ENCODE data around the gene STUB1. TPM values are rescaled to one million over a fixed set of nuclear protein-coding genes. Genes with fewer than 3 reads are reported as not detected.

STUB1 gene
- total RNA-seq, 1 donor from 2014 or later, result 81.6 TPM

GRCh38 chr16:662095-662494, 18.1 kb upstream of the STUB1 start:
- intact Hi-C loops (cut with micrococcal nuclease), result loop anchor here (10.0 kb wide), 1 partner anchor 277 kb away; the partner anchor contains the start of gene PGAP6

DNA sequence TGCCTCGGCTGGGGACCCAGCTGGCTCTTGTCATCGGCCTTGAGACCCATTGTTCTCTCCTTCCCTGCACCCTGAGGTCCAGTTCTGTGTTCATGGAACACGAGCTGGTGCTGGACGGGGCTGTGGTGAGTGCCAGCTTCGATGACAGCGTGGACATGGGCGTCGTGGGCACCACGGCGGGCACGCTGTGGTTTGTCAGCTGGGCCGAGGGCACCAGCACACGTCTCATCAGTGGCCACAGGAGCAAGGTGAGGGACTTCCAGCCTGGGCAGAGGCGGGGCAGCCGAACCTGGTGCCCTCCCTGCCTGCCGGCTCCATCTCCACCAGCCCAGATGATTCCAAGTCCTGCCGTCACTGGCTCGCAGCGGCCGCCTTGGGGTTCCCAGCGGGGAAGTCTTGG, 17.6 kb upstream of the STUB1 start:
- intact Hi-C loops (cut with micrococcal nuclease), result loop anchor here (10.0 kb wide), 1 partner anchor 278 kb away; the partner anchor contains the start of gene PGAP6

- intact Hi-C loops (cut with micrococcal nuclease), result loop anchor here (5.0 to 10.0 kb wide), 2 partner anchors 139 to 282 kb away; partner anchors contain the start of genes CAPN15 and PGAP6
Observed at GRCh38 chr16:666572-666971, 13.6 kb upstream of the STUB1 start.

DNA sequence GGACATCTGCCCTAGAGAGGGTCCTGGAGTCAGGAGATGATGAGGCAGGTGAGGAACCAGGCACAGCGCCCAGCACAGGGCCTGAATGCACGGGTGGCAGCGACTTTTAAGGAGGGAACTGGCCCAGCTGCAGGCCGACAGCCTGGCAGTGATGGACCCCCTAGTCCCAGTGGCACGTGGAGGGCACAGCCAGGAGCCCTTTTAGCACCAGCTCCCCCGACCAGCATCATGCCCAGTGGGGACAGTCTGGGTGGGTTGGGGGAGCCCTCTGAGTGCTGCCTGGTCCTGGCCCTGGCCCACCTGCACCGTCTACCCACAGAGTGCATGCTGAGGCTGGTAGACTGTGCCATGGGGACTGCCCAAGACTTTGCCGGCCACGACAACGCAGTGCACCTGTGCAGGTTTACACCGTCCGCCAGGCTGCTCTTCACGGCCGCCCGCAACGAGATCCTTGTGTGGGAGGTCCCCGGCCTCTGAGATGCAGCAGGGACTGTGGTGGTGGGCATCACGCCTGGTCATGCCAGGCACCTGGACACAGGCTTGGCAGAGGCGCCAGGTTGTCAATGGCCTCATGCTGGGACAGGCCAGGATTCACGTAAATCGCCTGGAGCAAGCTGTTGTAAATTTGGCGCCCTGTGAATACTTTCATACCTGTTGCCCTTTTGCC, 13.0 kb upstream of the STUB1 start:
- intact Hi-C loops (cut with micrococcal nuclease), result loop anchor here (5.0 to 10.0 kb wide), 2 partner anchors 140 to 282 kb away; partner anchors contain the start of genes CAPN15 and PGAP6

DNA sequence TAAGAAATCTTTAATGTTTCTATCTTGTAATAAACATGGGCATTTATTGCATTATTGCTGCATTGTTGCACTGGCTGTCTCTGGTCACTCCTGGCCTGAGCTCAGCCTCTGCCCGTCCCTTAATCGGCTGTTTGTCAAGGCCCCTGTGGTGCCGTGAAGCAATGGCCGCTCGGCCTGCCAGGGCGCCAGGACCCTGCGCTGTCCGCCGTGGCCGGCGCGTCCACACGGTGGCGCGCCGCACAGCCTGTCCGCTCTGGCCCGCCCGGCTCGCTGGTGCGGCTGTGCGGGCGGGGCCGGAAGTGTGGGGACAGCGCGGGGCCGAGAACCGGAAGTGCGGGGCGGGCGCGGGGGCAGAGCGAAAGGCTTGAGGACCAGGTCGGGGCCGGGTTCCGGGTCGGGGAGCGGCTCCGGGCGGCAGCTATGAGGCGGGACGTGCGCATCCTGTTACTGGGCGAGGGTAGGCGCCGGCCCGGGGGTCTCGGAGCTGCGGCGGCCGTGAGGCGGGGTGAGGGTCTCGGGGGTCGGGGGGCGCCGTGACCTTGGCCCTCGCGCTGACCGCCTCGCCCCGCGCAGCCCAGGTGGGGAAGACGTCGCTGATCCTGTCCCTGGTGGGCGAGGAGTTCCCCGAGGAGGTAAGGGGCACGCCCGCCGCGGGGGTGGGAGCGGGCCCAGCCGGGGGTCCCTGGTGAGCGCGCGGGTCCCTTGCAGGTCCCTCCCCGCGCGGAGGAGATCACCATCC, 12.3 kb upstream of the STUB1 start, which contains the start of gene RHOT2:
RHOT2 (plus strand) TSS at position 353 of the 739 bp plus-strand sequence; CDS start at position 421, 68 bp downstream.
- intact Hi-C loops (cut with micrococcal nuclease), result loop anchor here (1.0 to 10.0 kb wide), 6 partner anchors 11 to 283 kb away; partner anchors contain the start of genes CAPN15, JMJD8, PGAP6 and WDR90

GRCh38 chr16:668519-669171, 11.6 kb upstream of the STUB1 start:
- intact Hi-C loops (cut with micrococcal nuclease), result loop anchor here (1.0 to 10.0 kb wide), 6 partner anchors 11 to 284 kb away; partner anchors contain the start of genes CAPN15, JMJD8, PGAP6 and WDR90

DNA sequence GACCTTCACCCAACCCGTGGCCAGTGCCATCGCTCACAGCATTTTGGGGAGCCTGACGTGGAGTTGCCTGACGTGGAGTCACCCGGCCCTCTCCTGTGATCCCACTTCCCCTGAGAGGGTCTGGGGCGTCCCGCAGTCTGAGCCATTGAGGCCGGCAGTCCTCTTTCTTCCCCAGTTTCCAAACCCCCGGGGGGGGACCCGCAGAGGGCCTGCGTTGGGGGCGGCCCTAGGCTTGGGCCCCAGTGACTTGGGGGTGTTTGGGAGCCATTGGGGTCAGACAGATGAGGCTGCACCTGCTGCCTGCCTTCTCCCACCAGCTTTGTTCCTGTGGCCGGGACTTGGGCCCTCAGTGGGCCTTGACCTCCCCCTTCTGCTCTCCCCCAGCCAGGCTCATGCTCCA, 10.5 kb upstream of the STUB1 start:
- intact Hi-C loops (cut with micrococcal nuclease), result loop anchor here (5.0 to 10.0 kb wide), 2 partner anchors 142 to 285 kb away; partner anchors contain the start of genes CAPN15 and PGAP6

DNA sequence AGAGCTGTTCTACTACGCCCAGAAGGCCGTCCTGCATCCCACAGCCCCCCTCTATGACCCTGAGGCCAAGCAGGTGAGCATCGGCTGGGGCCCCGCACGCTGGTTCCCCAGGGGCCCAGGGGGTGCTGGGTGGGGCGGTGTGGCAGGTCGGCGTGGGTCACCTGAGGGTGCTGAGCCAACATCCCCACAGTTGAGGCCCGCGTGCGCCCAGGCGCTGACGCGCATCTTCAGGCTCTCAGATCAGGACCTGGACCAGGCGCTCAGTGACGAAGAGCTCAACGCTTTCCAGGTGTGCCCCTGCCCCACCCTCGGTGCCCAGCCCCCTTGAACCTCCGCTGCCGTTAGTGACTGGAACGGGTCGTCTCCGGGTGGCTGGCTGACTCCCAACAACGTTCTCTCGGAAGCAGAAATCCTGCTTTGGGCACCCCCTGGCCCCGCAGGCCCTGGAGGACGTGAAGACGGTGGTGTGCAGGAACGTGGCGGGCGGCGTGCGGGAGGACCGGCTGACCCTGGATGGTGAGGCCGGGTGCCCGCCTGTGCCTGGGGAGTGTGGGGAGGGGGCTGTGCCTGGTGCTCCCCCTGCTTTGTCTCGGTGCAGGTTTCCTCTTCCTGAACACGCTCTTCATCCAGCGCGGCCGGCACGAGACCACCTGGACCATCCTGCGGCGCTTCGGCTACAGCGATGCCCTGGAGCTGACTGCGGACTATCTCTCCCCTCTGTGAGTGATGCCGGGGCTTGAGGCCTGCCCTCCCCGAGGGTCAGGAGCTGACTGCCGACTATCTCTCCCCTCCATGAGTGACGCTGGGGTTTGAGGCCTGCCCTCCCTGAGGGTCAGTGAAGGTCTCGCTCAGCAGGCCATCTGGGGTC, 9.5 kb upstream of the STUB1 start:
- intact Hi-C loops (cut with micrococcal nuclease), result no loop called here

DNA sequence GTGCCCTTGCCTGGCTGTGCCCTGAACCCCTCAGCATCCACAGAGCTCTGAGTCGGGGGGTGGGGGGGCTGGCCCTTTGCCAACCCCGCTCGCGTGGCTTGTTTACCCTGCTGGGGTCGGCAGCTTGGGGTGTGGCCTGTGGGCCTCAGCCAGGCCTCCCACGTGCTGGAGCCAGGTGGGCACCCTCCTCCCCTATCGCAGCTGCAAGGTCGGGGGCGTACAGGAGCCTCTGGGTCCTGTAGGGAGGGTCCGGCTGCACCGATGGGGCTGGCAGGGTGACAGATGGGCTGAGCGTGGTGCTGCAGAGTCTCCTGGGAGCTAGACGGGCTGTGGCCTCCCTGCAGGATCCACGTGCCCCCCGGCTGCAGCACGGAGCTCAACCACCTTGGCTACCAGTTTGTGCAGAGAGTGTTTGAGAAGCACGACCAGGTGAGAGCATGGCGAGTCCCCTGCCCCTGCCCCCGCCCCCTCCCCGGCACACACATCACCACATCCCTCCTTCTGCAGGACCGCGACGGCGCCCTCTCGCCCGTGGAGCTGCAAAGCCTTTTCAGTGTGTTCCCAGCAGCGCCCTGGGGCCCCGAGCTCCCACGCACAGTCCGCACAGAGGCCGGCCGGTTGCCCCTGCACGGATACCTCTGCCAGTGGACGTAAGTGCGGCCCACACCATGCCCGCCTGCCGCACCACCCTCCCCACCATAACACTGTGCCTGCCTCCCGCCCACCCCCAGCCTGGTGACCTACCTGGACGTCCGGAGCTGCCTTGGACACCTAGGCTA, 8.7 kb upstream of the STUB1 start:
- intact Hi-C loops (cut with micrococcal nuclease), result no loop called here

DNA sequence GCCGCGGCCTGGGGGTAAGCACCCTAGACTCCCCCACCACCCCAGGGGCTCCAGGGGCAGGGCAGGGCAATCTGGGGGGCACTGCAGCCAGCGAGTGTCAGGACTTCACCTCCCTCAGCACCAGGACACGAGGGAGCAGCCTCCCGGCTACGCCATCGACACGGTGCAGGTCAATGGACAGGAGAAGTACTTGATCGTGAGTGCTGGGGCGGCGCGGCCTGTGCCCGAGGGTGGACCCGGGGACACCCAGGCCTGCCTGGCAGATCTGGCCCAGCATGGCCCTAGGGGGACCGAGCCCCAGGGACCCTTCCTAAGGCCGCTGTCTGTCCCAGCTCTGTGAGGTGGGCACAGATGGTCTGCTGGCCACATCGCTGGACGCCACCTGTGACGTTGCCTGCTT, 7.8 kb upstream of the STUB1 start:
- intact Hi-C loops (cut with micrococcal nuclease), result no loop called here

DNA sequence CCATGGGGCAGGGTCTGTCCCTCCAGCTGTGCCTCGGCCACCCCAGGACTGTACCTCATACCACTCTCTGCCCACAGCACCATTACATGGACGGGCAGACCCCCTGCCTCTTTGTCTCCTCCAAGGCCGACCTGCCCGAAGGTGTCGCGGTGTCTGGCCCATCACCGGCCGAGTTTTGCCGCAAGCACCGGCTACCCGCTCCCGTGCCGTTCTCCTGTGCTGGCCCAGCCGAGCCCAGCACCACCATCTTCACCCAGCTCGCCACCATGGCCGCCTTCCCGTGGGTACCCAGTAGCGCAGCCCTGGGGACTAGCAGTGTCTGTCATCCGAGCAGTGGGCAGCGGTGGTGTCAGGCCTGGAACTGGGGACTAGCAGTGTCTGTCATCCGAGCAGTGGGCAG, 7.4 kb upstream of the STUB1 start:
- intact Hi-C loops (cut with micrococcal nuclease), result no loop called here

- intact Hi-C loops (cut with micrococcal nuclease), result no loop called here
Observed at GRCh38 chr16:673399-673991, 6.7 kb upstream of the STUB1 start.

DNA sequence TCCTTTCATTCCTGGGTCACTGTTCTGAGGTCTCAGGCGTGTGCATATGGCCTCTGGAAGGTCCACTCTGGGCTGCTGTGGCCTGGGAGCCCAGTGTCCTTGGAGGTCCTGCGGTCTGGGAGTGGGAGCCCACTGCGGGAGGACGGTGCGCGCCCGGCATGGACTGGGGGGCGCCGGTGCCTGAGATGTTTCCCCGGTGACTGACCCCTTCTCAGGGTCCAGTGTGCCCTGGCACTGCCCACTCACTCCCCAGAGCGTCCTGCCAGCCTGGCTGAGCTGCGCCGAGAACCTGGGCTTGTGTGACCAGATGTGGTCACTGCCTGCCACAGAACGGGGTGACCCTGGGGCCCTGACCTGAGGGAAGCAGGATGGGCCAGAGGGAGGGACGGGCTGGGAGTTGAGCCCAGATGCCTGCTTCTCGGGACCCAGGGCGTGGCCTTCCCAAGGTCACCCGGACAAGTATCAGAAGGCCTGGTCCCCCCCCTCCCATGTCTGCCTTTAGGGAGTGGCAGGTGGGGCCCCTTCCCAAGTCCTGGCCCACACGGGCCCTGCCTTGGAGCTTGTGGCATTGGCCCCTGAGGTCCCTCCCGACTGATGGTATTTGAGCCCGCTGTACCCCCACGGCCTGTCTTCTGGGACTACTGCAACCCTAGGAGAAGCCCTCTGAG, 5.9 kb upstream of the STUB1 start:
- intact Hi-C loops (cut with micrococcal nuclease), result no loop called here

DNA sequence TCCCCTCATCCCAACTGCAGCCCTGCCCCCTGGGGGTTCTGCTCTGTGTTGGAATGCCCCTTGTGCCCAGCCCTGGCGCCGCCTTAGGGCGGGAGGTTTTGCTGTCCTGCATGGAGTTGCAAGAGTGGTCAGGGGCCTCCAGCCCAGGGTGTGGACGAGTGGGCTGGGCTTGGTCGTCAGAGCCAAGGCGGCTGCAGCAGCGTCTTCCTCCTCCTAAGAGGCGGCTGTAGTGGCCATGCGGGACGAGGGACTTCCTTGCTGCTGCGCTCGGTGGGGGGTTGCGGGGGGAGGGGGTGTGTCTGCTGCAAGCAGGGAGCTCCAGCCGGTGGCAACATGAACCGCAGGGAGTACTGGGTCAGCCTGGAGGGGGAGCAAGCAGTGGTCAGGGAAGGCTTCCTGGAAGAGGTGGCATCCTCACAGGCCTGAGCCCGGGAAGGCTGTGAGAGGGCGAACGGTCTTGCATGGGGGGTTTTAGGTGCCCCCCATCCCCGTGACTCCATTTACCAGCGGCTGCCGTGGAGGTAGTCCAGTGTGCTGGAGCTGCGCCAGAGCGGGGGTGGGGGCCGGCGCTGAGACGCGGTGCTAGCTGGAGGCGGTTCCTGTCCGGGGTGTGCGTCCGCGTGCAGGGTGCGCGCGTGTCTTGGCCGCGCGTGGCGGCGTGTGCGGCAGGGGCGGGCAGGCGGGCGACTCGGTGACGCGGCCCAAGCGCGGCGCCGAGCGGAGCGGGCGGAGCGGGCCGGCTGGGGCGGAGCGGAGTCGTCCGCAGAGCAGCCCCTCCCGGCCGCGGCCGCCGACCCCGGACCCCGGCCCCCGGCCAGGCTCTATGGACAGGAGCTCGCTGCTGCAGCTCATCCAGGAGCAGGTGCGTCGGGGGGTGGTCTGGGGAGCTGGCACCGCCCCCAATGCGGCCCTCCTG, 5.0 kb upstream of the STUB1 start, which contains the start of gene RHBDL1:
RHBDL1 (plus strand) TSS at position 704 of the 916 bp plus-strand sequence; CDS start at position 824, 120 bp downstream.
- intact Hi-C loops (cut with micrococcal nuclease), result no loop called here

DNA sequence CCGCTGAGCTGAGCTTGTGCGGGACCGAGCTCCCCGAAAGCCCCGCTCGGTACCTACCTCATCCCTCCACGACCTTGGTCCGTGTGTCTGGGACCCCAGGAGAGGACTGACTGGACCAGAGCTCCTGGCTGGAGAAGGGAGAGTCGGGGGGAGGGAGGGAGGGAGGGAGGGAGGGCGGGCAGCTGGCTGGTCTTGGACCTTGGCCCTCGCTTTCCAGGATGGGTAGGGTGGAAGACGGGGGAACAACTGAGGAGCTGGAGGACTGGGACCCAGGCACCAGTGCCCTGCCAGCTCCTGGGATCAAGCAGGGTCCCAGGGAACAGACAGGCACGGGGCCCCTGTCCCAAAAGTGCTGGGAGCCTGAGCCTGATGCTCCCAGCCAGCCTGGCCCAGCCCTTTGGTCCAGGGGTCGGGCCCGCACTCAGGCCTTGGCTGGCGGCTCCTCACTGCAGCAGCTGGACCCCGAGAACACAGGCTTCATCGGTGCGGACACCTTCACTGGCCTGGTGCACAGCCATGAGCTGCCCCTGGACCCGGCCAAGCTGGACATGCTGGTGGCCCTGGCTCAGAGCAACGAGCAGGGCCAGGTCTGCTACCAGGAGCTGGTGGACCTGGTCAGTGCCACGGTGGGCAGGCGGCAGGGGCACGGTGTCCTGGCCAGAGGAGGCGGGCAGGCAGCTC, 4.2 kb upstream of the STUB1 start:
- intact Hi-C loops (cut with micrococcal nuclease), result no loop called here

- intact Hi-C loops (cut with micrococcal nuclease), result no loop called here
Observed at GRCh38 chr16:676565-676902, 3.7 kb upstream of the STUB1 start.

GRCh38 chr16:676913-677312, 3.3 kb upstream of the STUB1 start:
- intact Hi-C loops (cut with micrococcal nuclease), result no loop called here
